IPS-20b (cell line): ENCODE results near the gene GPR55.
A peak's percentile ranks its signal among the peaks of the same experiment; 100 is the strongest.

Experiments used
- H3K27ac ChIP-seq: one replicate; pipeline ENCODE4 v1.5.1; 2013; ENCODE audit warnings: low read length
- H3K27me3 ChIP-seq: 2 replicates; pipeline ENCODE4 v1.6.1; 2013; ENCODE audit warnings: mild to moderate bottlenecking, low read length, inconsistent platforms; ENCODE audit not compliant: insufficient read depth
- H3K36me3 ChIP-seq: 2 replicates; pipeline ENCODE4 v1.6.1; 2013; ENCODE audit warnings: low read depth, mild to moderate bottlenecking, inconsistent platforms, low read length, moderate library complexity; ENCODE audit not compliant: insufficient read depth
- H3K4me1 ChIP-seq: 2 replicates; pipeline ENCODE4 v1.6.1; 2013; ENCODE audit warnings: mild to moderate bottlenecking, control low read depth, inconsistent platforms, low read length, moderate library complexity; ENCODE audit not compliant: insufficient read depth
- H3K4me3 ChIP-seq: 2 replicates; pipeline ENCODE4 v1.5.1; 2013; ENCODE audit warnings: mild to moderate bottlenecking, low read length, inconsistent platforms
- H3K9ac ChIP-seq: 2 replicates; pipeline ENCODE4 v1.6.1; 2013; ENCODE audit warnings: low read depth, mild to moderate bottlenecking, inconsistent platforms, low read length, moderate library complexity
- H3K9me3 ChIP-seq: 2 replicates; pipeline ENCODE4 v1.6.1; 2013; ENCODE audit warnings: mild to moderate bottlenecking, low read depth, low read length, inconsistent platforms; ENCODE audit not compliant: insufficient read depth

GPR55 gene

GRCh38 chr2:230865307-230865765, 59.7 kb downstream of the GPR55 start:
- Histone ChIP-seq H3K27ac (peak overlapping the region; percentile 70), H3K4me1 (peaks cover 45% of the 10 kb centered on the region), H3K9ac (peak overlapping the region; percentile 95; the same call in 1 of the 2 replicates), H3K9me3 (no peaks in the 10 kb centered on the region), H3K36me3 (peaks cover 10% of the 10 kb centered on the region; the same call in 1 of the 2 replicates), H3K4me3 (peak overlapping the region; percentile 93), H3K27me3 (peaks cover 10% of the 10 kb centered on the region; the same call in 1 of the 2 replicates)

- peak within 1 kb of the TSS; percentile 93 for H3K4me3 ChIP-seq
- H3K27me3 ChIP-seq, result peaks cover 10% of the 10 kb centered on the region; the same call in 1 of the 2 replicates
- H3K4me1 ChIP-seq, result peaks cover 39% of the 10 kb centered on the region
- peaks cover 8% of the 10 kb centered on the region; the same call in 1 of the 2 replicates for H3K36me3 ChIP-seq
- no peaks in the 10 kb centered on the region for H3K9me3 ChIP-seq
- H3K9ac ChIP-seq, result peak within 1 kb of the TSS; percentile 95; the same call in 1 of the 2 replicates
- H3K27ac ChIP-seq, result peak within 1 kb of the TSS; percentile 70
Measured at GRCh38 chr2:230864605-230865306, 60.3 kb downstream of the GPR55 start, which contains the start of gene ITM2C. Gene ITM2C, plus strand, starts transcription at chr2:230864942. Its CDS starts 84 bp downstream, at chr2:230865026.

- Histone ChIP-seq H3K27ac (no peak overlapping the region), H3K36me3 (peaks cover 4% of the 10 kb centered on the region; the same call in 1 of the 2 replicates), H3K27me3 (peaks cover 10% of the 10 kb centered on the region; the same call in 1 of the 2 replicates), H3K9me3 (no peaks in the 10 kb centered on the region), H3K4me3 (peak overlapping the region; percentile 93), H3K9ac (peak overlapping the region; percentile 95; the same call in 1 of the 2 replicates), H3K4me1 (peaks cover 34% of the 10 kb centered on the region)
Measured at GRCh38 chr2:230864122-230864604, 60.9 kb downstream of the GPR55 start.

GRCh38 chr2:230863442-230864121, 61.5 kb downstream of the GPR55 start:
- Histone ChIP-seq H3K9ac (peak overlapping the region; percentile 95; the same call in 1 of the 2 replicates), H3K4me1 (peaks cover 28% of the 10 kb centered on the region), H3K9me3 (no peaks in the 10 kb centered on the region), H3K4me3 (peak overlapping the region; percentile 93; the same call in 1 of the 2 replicates), H3K27me3 (peaks cover 10% of the 10 kb centered on the region; the same call in 1 of the 2 replicates), H3K27ac (no peak overlapping the region), H3K36me3 (no peaks in the 10 kb centered on the region)

- Histone ChIP-seq H3K27me3 (peaks cover 10% of the 10 kb centered on the region; the same call in 1 of the 2 replicates), H3K4me1 (peaks cover 24% of the 10 kb centered on the region), H3K9me3 (no peaks in the 10 kb centered on the region), H3K4me3 (no peak overlapping the region), H3K9ac (no peak overlapping the region), H3K36me3 (no peaks in the 10 kb centered on the region), H3K27ac (no peak overlapping the region)
Measured at GRCh38 chr2:230863031-230863430, 62.0 kb downstream of the GPR55 start.

- H3K27me3 ChIP-seq, result peaks cover 10% of the 10 kb centered on the region; the same call in 1 of the 2 replicates
- peak overlapping the region; percentile 9; the same call in 1 of the 2 replicates for H3K9ac ChIP-seq
- H3K4me3 ChIP-seq, result no peak overlapping the region
- H3K9me3 ChIP-seq, result no peaks in the 10 kb centered on the region
- H3K4me1 ChIP-seq, result peaks cover 19% of the 10 kb centered on the region
- no peaks in the 10 kb centered on the region for H3K36me3 ChIP-seq
- H3K27ac ChIP-seq, result no peak overlapping the region
Measured at GRCh38 chr2:230862292-230862691, 62.8 kb downstream of the GPR55 start.

- Histone ChIP-seq H3K36me3 (no peaks in the 10 kb centered on the region), H3K27me3 (peaks cover 10% of the 10 kb centered on the region; the same call in 1 of the 2 replicates), H3K9me3 (no peaks in the 10 kb centered on the region), H3K4me1 (peaks cover 13% of the 10 kb centered on the region), H3K9ac (peak overlapping the region; percentile 9; the same call in 1 of the 2 replicates), H3K4me3 (peak overlapping the region; percentile 24; the same call in 1 of the 2 replicates), H3K27ac (no peak overlapping the region)
Measured at GRCh38 chr2:230861552-230862255, 63.3 kb downstream of the GPR55 start.
